ENCODE results near the gene SMIM22.

Gene SMIM22

GRCh38 chr16:4767872-4768548 is 27.2 kb upstream of the SMIM22 start:
- no peak for DNase-seq (ENCODE audit: low spot score)
- no peak for TF ChIP-seq CTCF (IDR thresholded peaks at IDR 0.05; ENCODE audit: extremely low read depth, insufficient read depth, missing control alignments)
- in situ Hi-C loops (cut with MboI; ENCODE audit: low pct_unique_long_range_greater_than_20kb, low sequenced_read_pairs, unreplicated experiment) = no loop called here

- in situ Hi-C loops (cut with MboI; ENCODE audit: low pct_unique_long_range_greater_than_20kb, low sequenced_read_pairs, unreplicated experiment) = no loop called here
- TF ChIP-seq CTCF (IDR thresholded peaks at IDR 0.05; ENCODE audit: extremely low read depth, insufficient read depth, missing control alignments) = no peak
- peak; percentile 94 for DNase-seq (ENCODE audit: low spot score)
These were observed 26.4 kb upstream of the SMIM22 start for GRCh38 chr16:4768549-4769305.

DNA sequence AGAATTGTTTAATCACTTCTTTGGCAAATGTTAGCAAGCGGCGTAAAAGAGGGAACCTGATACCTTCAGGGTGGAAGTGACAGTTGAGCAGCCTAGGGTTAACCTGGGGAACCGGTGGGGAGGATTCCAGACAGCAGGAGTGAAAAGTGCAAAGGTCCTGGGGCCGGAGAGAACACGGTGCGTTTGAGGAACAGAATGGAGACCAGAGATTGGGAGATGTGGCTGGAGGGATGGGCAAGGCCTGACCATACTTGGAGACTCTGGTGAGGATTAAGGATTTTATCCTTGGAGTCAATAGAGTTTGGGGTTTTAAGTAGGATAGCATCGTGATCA is 25.9 kb upstream of the SMIM22 start:
- no peak for DNase-seq (ENCODE audit: low spot score)
- no peak for TF ChIP-seq CTCF (IDR thresholded peaks at IDR 0.05; ENCODE audit: extremely low read depth, insufficient read depth, missing control alignments)
- in situ Hi-C loops (cut with MboI; ENCODE audit: low pct_unique_long_range_greater_than_20kb, low sequenced_read_pairs, unreplicated experiment) = no loop called here

- no peak for DNase-seq (ENCODE audit: low spot score)
- TF ChIP-seq CTCF (IDR thresholded peaks at IDR 0.05; ENCODE audit: extremely low read depth, insufficient read depth, missing control alignments) = no peak
- in situ Hi-C loops (cut with MboI; ENCODE audit: low pct_unique_long_range_greater_than_20kb, low sequenced_read_pairs, unreplicated experiment) = no loop called here
These were observed 23.5 kb upstream of the SMIM22 start for GRCh38 chr16:4771646-4772045.

- no peak for DNase-seq (ENCODE audit: low spot score)
- in situ Hi-C loops (cut with MboI; ENCODE audit: low pct_unique_long_range_greater_than_20kb, low sequenced_read_pairs, unreplicated experiment) = no loop called here
- no peak for TF ChIP-seq CTCF (IDR thresholded peaks at IDR 0.05; ENCODE audit: extremely low read depth, insufficient read depth, missing control alignments)
These were observed 22.8 kb upstream of the SMIM22 start for GRCh38 chr16:4772351-4772750.

DNA sequence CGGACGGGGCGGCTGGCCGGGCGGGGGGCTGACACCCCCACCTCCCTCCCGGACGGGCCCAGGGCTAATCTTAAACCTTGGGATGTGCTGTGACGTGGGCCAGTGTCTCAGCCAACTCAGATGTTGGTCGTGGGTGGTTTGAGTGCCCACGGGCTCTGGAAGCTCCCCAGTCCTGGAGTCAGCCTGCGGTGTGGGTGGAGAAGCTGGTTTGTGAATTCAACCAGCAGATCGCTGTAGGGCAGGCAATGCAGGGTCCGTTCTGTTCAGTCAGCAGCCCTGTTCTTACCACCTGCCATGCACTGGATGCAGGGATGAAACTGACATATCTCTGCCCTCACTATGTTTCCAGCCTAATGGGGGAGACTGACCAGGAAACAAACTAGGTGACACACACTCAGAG is 20.2 kb upstream of the SMIM22 start:
- TF ChIP-seq CTCF (IDR thresholded peaks at IDR 0.05; ENCODE audit: extremely low read depth, insufficient read depth, missing control alignments) = no peak
- DNase-seq (ENCODE audit: low spot score) = no peak
- in situ Hi-C loops (cut with MboI; ENCODE audit: low pct_unique_long_range_greater_than_20kb, low sequenced_read_pairs, unreplicated experiment) = no loop called here

Measured in GM13977 (cell line).